CD4-positive, alpha-beta T cell treated with Interleukin-12 subunit alpha and Interleukin-12 subunit beta, for 1 hour (primary cell): ENCODE measurements around the gene SULT4A1.

Source experiments
- DNase-seq: peaks from one replicate; pipeline ENCODE4 v3.0.0-alpha.2; 2020

The SULT4A1 gene

DNA sequence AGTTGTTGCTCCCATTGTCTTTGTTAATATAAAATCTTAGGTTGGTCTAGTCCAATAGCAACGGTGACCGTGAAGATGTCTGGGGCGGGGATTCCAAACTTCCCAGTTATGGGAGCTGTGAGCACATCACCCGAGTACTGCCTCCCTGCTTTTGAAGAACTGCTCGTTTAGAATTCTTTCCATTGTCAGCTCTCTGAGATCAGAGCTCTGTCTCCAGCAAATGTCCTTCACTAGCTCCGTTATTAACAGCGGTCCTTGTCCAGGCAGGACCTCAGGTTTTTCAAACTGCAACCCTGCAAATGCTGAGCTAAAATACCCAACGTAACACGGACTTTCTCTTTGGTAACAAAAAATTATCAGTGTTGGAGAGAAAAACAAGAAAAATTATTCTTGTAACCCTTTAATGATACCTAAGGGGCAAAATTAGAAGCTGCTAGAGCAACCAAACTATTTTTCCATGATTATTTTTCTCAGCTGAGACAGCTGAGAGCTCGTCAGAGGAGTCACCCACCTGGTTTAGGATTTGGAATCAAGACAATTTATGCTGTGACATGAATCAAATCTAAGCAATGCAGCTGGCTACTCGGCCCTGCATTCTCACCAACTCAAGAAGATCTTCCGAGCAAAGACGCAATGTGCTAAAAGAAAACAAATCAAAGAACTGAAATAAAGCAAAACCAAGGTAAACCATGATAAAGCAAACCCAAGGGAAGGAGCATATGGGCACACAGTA is 35.1 kb downstream of the SULT4A1 start:
- DNase-seq: no peak

- no peak for DNase-seq
These were observed 35.9 kb downstream of the SULT4A1 start for GRCh38 chr22:43826142-43827002.

- no peak for DNase-seq
These were observed 36.7 kb downstream of the SULT4A1 start for GRCh38 chr22:43825651-43826050.

GRCh38 chr22:43824724-43825420 is 37.4 kb downstream of the SULT4A1 start:
- DNase-seq: no peak

DNA sequence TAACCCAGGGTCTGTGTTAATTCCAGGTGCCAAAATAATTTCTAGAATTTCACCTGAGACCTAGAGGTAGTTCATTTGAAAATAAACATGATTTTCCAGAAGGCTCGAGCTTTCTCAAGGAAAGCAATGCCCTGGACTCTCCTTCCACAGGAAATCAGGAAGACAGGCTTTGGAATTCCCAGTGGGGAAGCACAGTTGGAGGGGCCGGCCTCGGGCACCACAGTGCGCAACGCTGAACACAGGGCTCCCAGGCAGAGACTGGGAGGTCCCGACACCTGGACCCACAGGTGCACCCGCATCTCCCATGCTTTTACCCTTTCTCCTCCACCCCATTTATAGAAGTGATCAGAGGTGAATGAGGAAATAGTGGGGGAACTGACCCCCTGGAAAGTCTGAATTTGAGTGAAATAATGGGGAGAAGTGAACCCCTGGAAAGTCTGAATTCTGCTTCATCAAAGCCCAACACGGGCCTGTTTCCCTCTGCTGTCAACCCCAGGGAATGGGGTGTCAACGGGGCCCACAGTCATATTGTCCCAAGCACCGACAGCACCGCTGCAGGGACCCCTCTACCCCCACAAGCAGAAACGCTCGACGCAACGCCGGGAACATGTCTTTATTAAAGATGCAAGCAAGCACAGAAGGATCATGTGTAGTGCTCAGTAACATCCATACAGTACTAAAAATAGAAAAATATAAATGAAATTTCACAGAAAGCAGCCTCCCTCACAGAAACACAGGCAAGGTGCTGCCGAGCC is 38.2 kb downstream of the SULT4A1 start:
- DNase-seq: no peak

GRCh38 chr22:43823353-43823908 is 38.9 kb downstream of the SULT4A1 start:
- DNase-seq: no peak

- no peak for DNase-seq
These were observed 40.5 kb downstream of the SULT4A1 start for GRCh38 chr22:43821606-43822425.

DNA sequence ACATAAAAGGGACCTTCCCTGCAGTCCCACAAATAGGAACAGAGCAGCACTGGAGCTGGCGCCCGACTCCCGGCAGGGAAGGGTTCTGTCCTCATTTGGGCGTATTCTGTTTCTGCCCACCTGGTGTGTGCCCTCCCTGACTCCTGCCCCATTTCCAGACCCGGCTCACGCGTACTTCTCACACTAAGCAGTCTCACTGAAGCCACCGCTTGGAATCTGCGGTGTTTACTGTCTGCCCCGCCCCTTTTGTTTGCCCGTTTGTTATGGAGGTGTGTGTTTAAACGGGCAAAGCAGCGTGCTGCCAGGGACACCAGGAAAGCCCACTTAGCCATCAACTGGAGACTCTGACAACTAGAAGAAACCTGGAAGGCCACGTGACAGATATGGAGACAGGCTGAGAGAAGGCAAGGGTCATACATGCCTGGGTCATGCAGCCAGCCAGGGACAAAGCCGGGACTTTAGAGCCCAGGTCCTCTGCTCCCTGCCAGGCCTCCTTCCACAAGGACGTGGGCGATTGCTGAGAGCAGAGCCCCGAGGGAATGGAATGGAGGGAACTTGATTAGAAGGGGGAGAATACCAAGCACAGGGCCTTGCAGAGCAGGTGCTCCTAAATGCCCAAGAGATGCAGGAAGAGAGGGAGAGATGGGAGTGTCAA is 41.5 kb downstream of the SULT4A1 start:
- no peak for DNase-seq

- DNase-seq: no peak
These were observed 42.2 kb downstream of the SULT4A1 start for GRCh38 chr22:43819931-43820640.

- no peak for DNase-seq
These were observed 42.8 kb downstream of the SULT4A1 start for GRCh38 chr22:43819421-43819921.

- DNase-seq: no peak
These were observed 43.3 kb downstream of the SULT4A1 start for GRCh38 chr22:43818981-43819380.

DNA sequence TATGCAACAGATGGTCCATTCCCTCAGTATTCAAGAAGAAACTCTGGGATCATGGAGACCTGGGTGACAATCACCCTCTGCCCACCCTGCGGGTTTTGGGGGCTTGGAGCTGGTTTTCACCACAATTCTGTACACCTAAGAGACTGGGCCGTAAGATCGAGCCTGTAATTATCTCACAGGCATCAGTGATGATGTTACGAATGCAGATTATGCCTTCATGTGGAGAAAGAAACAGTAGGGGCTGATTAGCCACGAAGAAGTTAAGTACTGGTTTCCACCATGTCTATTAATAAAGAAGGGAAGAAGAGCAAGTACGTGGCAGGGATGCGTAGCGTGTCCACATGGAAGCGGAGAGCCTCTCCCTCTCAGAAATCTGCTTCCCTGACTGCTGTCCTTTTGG is 44.9 kb downstream of the SULT4A1 start:
- no peak for DNase-seq

- no peak for DNase-seq
These were observed 48.0 kb downstream of the SULT4A1 start for GRCh38 chr22:43814264-43814663.

DNA sequence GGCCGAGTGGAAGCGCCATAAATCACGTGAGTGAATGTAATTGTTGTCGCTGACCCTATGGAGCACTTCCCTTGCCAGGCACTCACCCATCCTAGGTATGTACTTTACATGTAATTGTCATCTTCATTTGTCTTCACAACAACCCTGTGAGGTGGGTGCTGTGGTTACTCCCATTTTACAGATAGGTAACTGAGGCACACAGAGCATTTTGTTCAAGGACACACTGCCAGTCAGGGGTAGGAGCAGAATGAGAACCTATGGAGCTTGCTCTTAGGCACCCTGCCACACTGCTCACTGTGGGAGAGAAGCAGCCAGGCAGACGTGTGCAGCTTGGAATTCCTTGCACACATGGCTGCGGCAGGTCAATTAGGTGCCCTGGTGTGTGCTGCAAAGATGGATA is 49.4 kb downstream of the SULT4A1 start:
- no peak for DNase-seq

DNA sequence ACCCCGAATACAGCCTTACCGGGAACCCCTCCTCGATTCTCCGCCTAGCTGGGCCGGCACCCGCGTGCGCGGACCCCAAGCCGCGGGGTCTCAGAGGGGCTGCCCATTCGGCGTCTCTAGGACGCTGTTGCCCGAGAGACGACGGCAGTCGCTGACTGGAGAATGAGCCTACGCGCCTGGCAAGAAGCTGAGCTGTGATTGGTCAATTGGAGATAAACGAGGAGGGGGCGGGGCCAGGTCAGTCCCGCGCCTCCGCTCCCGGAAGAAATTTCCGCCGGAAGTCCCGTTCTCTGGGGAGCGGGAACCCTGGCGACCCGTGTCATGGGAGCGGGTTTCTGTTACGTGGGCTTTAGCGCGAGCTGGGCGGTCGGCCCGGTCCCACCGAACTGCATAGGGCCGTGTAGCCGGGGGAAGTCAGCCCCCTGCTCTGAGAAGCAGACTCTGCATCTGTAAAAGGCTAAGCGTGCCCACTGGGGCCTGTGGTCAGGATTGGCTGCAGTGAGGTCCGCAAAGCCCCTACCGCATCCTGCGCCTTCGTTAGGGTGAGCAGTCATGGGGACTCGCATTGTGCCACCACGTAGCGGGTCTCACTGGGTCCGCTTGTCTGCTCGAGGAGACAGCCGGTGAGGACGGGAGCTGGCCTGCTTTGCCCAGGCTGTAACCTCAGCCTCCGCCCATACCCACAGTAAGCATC is 50.0 kb downstream of the SULT4A1 start, which contains the start of gene EFCAB6:
TSS of gene EFCAB6 (minus strand) at position 157 of the 694 bp plus-strand sequence. CDS start 29,987 bp downstream, outside the sequence.
- DNase-seq: peak; percentile 92

GRCh38 chr22:43811777-43812148 is 50.5 kb downstream of the SULT4A1 start:
- DNase-seq: no peak

- no peak for DNase-seq
These were observed 59.3 kb downstream of the SULT4A1 start for GRCh38 chr22:43802897-43803495.

GRCh38 chr22:43800970-43801369 is 61.3 kb downstream of the SULT4A1 start:
- DNase-seq: no peak

DNA sequence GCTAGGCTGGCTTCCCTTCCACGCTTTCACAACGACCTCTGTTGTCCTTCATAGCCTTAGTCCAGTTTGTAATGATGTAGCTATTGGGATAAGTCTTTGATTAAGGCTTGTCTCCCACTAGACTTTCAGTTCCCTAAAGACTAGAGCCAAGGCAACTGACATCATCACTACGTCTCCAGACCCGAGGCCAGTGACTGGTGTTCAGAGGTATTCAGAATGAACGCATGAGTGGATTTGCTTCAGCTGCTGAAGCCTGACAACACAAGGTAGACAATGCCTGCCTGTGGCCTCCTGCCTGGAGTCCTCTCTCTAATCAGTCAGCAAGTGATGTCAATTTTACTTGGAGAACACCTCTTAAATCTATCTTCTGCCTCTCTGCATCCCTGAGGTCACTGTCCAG is 63.8 kb downstream of the SULT4A1 start:
- DNase-seq: no peak
